Measurements from ENCODE around the gene NLGN1. TPM values are rescaled to one million over a fixed set of nuclear protein-coding genes. Genes with fewer than 3 reads are reported as not detected.

Gene NLGN1
- total RNA-seq, 3 donors from 2014 or later = 0.43 to 14.3 (median 2.0) TPM

GRCh38 chr3:173568623-173569022 is 171.1 kb downstream of the NLGN1 start:
- no peak for TF ChIP-seq CTCF (IDR thresholded peaks at IDR 0.05)

GRCh38 chr3:173583496-173583895 is 186.0 kb downstream of the NLGN1 start:
- H3K4me1 ChIP-seq (ENCODE audit: low read depth) = no peaks in the 10 kb centered on the region
- H3K4me3 ChIP-seq = no peak overlapping the region
- no peak for DNase-seq
- intact Hi-C loops (cut with DNase I, micrococcal nuclease) = no loop called here
- no peak for TF ChIP-seq CTCF (IDR thresholded peaks at IDR 0.05)
- no peaks in the 10 kb centered on the region for H3K36me3 ChIP-seq (ENCODE audit: low read depth)
- no peak for ATAC-seq
- H3K9me3 ChIP-seq = no peaks in the 10 kb centered on the region

More at GRCh38 chr3:173568623-173569022, 171.1 kb downstream of the NLGN1 start:
- Histone ChIP-seq H3K4me1 (ENCODE audit: low read depth) (no peaks in the 10 kb centered on the region), H3K9me3 (no peaks in the 10 kb centered on the region), H3K36me3 (ENCODE audit: low read depth) (no peaks in the 10 kb centered on the region), H3K4me3 (no peak overlapping the region)
- ATAC-seq (no peak), DNase-seq (no peak)
- intact Hi-C loops (cut with DNase I, micrococcal nuclease) = no loop called here

- DNase-seq (peak in 1 of 3 donors; percentile 3), ATAC-seq (no peak)
- Histone ChIP-seq H3K9me3 (no peaks in the 10 kb centered on the region), H3K36me3 (ENCODE audit: low read depth) (no peaks in the 10 kb centered on the region), H3K4me3 (no peak overlapping the region), H3K4me1 (ENCODE audit: low read depth) (no peaks in the 10 kb centered on the region)
- TF ChIP-seq CTCF (IDR thresholded peaks at IDR 0.05) = peak; percentile 29
- intact Hi-C loops (cut with DNase I, micrococcal nuclease) = no loop called here
Measured at GRCh38 chr3:173584093-173584837, 186.7 kb downstream of the NLGN1 start.

GRCh38 chr3:173584838-173585831 is 187.6 kb downstream of the NLGN1 start:
- ATAC-seq (no peak), DNase-seq (peak in 2 of 3 donors; percentile 3 to 25)
- no peak for TF ChIP-seq CTCF (IDR thresholded peaks at IDR 0.05)
- no peaks in the 10 kb centered on the region for H3K36me3 ChIP-seq (ENCODE audit: low read depth)
- H3K4me3 ChIP-seq = no peak overlapping the region
- no peaks in the 10 kb centered on the region for H3K4me1 ChIP-seq (ENCODE audit: low read depth)
- no peaks in the 10 kb centered on the region for H3K9me3 ChIP-seq
- intact Hi-C loops (cut with DNase I, micrococcal nuclease) = no loop called here

- no peak for ATAC-seq
- Histone ChIP-seq H3K4me3 (no peak overlapping the region), H3K9me3 (no peaks in the 10 kb centered on the region), H3K4me1 (ENCODE audit: low read depth) (no peaks in the 10 kb centered on the region), H3K36me3 (ENCODE audit: low read depth) (no peaks in the 10 kb centered on the region)
- DNase-seq = no peak
- no peak for TF ChIP-seq CTCF (IDR thresholded peaks at IDR 0.05)
- intact Hi-C loops (cut with DNase I, micrococcal nuclease) = no loop called here
Measured at GRCh38 chr3:173586166-173586565, 188.6 kb downstream of the NLGN1 start.
